DOHH2 (cell line): ENCODE measurements around the gene CCL21.

Experiments used
- CTCF ChIP-seq: fragments of 200-600 bp; sonication (generic); IDR thresholded peaks from one replicate; pipeline ENCODE4 v1.5.1; 2014; ENCODE audit warnings: antibody characterized with exemption, mild to moderate bottlenecking, low read depth, low read length; ENCODE audit not compliant: poor library complexity, severe bottlenecking
- EZH2phosphoT487 ChIP-seq: fragments of 200-600 bp; sonication (generic); IDR thresholded peaks from 2 replicates; pipeline ENCODE4 v1.6.1; 2017; ENCODE audit warnings: borderline replicate concordance, mild to moderate bottlenecking, antibody characterized with exemption, low read length, moderate library complexity, mixed read lengths

GRCh38 chr9:34687276-34688030, 22.5 kb downstream of the CCL21 start:
- TF ChIP-seq EZH2phosphoT487 (no peak), CTCF (no peak)
